Superior temporal gyrus (tissue), 1 donor: Measurements from ENCODE around the gene MB.

ENCODE experiments used
- DNase-seq: peaks from one replicate; pipeline ENCODE4 v3.0.0-alpha.2; 2016; ENCODE audit errors: extremely low spot score

The MB gene

GRCh38 chr22:35572556-35572955, 44.6 kb downstream of the MB start:
- no peak for DNase-seq

GRCh38 chr22:35570686-35571194, 46.4 kb downstream of the MB start:
- DNase-seq = no peak

DNA sequence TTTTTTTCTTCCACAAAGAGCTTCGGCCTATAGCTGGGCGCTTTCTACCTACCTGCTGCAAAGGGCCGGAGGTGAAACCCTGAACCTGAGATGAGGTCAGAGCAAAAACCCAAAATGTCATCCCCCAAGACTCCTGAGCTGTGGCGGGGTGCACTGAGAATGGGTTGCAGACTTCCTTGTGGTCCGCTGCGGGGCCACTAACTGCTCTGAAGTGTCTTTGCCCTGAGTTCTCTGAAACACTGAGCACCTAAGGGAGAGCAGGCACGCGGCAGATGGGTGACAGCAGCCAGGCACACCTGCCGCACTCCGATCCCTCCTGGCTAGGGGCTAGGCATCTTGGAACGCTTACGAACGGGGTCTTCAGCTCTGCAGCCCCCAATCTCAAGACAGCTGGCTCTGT, 47.2 kb downstream of the MB start:
- DNase-seq = no peak

- DNase-seq = no peak
Observed at GRCh38 chr22:35568751-35569739, 48.1 kb downstream of the MB start.

DNA sequence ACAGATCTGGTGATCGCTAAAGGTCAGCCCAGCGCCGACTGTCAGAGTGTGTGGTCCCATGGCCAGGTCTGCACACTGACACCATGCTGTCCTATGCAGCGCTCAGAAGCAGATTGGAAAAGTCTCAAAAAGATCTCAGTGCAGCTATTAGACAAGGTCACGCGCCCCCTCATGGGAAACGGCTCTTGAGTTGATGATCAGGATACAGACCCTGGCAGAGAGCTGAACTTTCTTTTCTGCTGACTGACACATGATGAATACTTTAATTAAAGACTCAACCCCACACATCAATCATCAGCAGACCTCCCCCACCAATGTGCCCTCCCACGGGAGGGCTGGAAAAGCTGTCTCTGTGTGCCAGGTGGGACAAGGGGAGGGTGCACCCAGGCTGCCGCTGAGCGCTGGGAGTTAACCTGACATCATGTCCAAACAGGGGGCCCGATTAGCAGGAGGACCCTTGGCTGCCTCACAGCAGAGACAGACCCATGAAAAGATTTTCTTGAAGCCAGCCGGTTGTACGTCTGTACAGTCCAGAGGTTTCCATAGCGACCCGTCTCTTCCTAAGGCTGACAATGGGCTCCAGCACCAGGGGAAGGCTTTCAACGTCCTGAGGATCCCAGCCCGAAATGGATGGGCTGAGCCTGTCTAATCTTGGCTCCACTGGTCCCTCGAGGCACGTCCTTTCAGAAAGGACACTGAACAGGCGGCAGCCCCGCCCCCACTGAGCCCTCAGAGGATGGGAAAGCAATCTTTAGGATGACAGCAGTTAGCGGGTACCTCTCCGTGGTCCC, 49.6 kb downstream of the MB start:
- DNase-seq = no peak

DNA sequence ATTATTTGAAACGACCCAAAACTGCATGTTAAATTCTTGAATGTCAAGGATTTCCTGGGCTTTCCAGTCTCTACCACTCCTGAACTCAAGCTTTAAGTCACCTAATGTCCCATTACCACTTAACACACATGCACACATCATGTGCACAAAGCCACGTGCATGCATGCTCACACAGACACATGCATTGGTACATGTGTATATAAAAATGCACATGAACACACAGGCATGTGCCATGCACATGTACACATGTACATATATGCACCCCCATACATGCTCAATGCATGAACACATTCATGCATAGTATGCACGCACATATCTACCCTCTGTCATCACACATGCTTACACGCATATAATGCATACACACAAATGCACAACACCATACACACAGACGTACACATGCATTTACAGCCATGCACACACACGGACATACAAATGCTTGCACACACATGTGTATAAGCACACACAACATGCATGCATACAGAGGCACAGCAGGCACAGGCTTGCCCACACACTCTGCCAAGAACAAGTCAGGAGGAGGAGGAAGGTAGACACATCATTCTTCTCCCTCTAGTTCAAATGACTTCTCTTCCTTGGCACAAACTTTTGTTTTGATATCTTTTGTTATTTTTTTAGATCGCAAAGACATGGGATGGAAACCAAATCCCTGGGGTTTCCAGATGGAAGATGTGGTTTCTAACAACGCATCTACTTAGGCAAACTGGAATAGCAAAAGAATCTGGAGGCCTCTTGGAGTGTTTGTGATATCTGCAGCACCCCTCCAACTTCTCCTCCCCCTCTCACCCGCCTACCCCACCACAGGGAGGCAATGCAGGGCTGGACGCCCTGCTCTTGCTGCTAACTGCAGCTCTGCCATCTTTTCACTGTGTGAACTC, 51.9 kb downstream of the MB start:
- DNase-seq = peak; percentile 58

DNA sequence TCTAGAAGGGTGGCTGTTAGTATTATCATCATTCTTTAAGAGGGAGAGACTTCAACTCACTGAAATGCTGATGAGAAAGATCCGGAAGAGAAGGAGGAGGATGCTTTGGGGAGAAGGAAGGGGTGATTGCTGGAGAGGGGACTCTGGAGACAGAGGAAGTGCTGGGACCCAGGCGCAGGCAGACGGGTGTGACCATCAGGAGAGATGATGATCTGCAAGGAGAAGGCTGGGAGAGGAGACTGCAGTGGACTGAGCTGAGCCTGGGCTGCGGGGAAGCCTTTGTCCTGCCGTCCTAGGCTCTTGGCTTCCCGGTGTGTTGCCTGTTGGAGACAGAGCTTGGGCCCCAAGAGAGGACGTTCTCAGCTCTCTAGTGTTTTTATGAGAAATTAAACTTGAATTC, 53.9 kb downstream of the MB start:
- no peak for DNase-seq

- no peak for DNase-seq
Observed at GRCh38 chr22:35561796-35562526, 55.2 kb downstream of the MB start.

DNA sequence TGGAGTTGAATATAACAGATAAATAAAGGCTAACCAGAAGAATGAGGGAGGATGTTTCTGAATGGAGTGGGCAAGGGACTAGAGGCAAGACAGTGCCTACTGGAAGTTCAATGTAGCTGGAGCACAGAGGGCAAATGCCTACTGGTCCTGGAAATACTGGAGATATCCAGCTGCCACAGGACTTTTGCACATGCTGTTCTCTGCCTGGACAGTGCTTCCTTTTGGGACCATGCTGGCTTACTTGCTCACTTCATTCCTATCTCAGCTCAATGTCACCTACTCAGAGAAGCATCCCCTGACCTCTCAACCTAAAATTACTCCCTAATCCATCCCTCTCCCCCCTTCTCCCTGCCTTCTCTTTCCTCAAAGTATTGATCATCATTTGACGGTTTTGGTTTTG, 56.3 kb downstream of the MB start:
- DNase-seq = no peak

DNA sequence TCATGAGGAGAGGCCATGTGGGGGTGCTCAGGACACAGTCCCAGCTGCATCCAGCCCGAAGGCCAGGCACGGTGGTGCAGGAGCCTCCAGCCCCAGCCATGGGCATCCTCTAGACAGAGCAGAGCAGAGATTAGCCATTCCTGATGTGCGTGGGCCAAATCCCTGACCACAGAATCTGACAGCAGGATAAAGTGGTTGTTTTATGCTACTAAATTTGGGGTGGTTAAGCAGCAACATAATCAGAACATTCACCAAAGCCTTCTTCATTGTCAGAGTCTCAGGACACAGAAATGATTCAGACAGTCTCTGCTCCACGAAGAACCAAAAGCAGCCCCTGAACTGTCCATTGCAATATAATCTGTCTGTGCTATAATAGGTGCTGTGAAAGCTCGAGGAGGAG, 56.8 kb downstream of the MB start:
- DNase-seq = no peak

GRCh38 chr22:35559354-35560005, 57.6 kb downstream of the MB start:
- DNase-seq = no peak

DNA sequence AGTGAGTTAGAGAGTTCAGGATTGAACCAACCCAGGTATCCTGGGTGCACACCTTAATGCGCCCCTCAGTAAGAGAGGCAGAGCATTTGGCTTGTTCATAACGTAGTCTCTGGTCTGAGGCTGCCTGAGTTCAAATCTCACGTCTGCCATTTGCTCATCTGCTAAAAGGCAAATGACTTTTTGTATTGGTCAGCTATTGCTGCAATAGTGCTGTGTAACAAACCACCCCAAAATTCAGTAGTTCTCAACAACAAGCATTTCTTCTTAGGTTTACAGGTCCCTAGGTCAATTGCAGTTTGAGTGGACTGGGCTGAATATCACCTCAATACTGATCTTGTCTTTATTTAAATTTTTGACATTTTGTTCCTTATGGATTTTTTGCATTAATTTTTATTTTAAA, 58.4 kb downstream of the MB start:
- DNase-seq = no peak

- DNase-seq = no peak
Observed at GRCh38 chr22:35558031-35558430, 59.1 kb downstream of the MB start.
